OCI-LY3 (cell line): Measurements from ENCODE around the gene ADAMTS6.
"Not testable (repeated sequence)": the region's sequence is repeated elsewhere in the genome, so short reads cannot be mapped to it uniquely, and the experiment has no call there.

Experiments used
- CTCF ChIP-seq: fragments of 200-600, 300-600 bp; sonication (generic); IDR thresholded peaks from 2 replicates; pipeline ENCODE4 v1.5.1; 2014; ENCODE audit warnings: antibody characterized with exemption, low read length, low read depth
- EZH2phosphoT487 ChIP-seq: fragments of 200-600 bp; shearing (Covaris generic); IDR thresholded peaks from 2 replicates; pipeline ENCODE4 v1.6.1; 2018; ENCODE audit warnings: antibody characterized with exemption, mixed run types, low read depth

- TF ChIP-seq CTCF, EZH2phosphoT487: not testable (repeated sequence)
Observed at GRCh38 chr5:65174231-65174630, 307.5 kb downstream of the ADAMTS6 start.
